UCSD-AML1 (cell line): Measurements from ENCODE around the gene COL16A1.
A peak's percentile ranks its signal among the peaks of the same experiment; 100 is the strongest.

Experiments used
- DNase-seq: peaks from one replicate; lab custom pipeline; 2025; ENCODE audit not compliant: unreplicated experiment; lab: John Stamatoyannopoulos, UW

The COL16A1 gene

GRCh38 chr1:31650161-31651088 is 53.4 kb downstream of the COL16A1 start:
- DNase-seq = no peak

- no peak for DNase-seq
Observed at GRCh38 chr1:31648641-31649357, 55.0 kb downstream of the COL16A1 start.

- DNase-seq = no peak
Observed at GRCh38 chr1:31648190-31648589, 55.6 kb downstream of the COL16A1 start.

GRCh38 chr1:31647106-31647505 is 56.7 kb downstream of the COL16A1 start:
- DNase-seq = no peak

- DNase-seq = no peak
Observed at GRCh38 chr1:31646259-31646960, 57.4 kb downstream of the COL16A1 start.

GRCh38 chr1:31645274-31645568 is 58.6 kb downstream of the COL16A1 start:
- no peak for DNase-seq

GRCh38 chr1:31644560-31645273 is 59.1 kb downstream of the COL16A1 start, which contains the start of gene PEF1:
TSS of gene PEF1 (minus strand) at chr1:31644876. CDS start at chr1:31644864, 12 bp downstream.
- DNase-seq = peak; percentile 98

- no peak for DNase-seq
Observed at GRCh38 chr1:31643976-31644559, 59.7 kb downstream of the COL16A1 start.

GRCh38 chr1:31642897-31643296 is 60.9 kb downstream of the COL16A1 start:
- no peak for DNase-seq

- no peak for DNase-seq
Observed at GRCh38 chr1:31642366-31642765, 61.5 kb downstream of the COL16A1 start.

GRCh38 chr1:31640964-31641363 is 62.9 kb downstream of the COL16A1 start:
- no peak for DNase-seq

GRCh38 chr1:31640179-31640578 is 63.6 kb downstream of the COL16A1 start:
- DNase-seq = no peak

- DNase-seq = no peak
Observed at GRCh38 chr1:31639543-31639942, 64.3 kb downstream of the COL16A1 start.

- DNase-seq = no peak
Observed at GRCh38 chr1:31637915-31638673, 65.7 kb downstream of the COL16A1 start.

GRCh38 chr1:31633117-31633516 is 70.7 kb downstream of the COL16A1 start:
- peak; percentile 60 for DNase-seq

GRCh38 chr1:31632649-31633048 is 71.2 kb downstream of the COL16A1 start:
- no peak for DNase-seq

- no peak for DNase-seq
Observed at GRCh38 chr1:31628931-31629556, 74.8 kb downstream of the COL16A1 start.

GRCh38 chr1:31627930-31628559 is 75.8 kb downstream of the COL16A1 start:
- no peak for DNase-seq
